ENCODE data around the gene FADS6. TPM values are rescaled to one million over a fixed set of nuclear protein-coding genes. Genes with fewer than 3 reads are reported as not detected.

The FADS6 gene
- polyA plus RNA-seq, 1 donor (not counting 4 experiments of a cell fraction or from before 2014, with no cell fraction given) = 0.07 TPM

DNA sequence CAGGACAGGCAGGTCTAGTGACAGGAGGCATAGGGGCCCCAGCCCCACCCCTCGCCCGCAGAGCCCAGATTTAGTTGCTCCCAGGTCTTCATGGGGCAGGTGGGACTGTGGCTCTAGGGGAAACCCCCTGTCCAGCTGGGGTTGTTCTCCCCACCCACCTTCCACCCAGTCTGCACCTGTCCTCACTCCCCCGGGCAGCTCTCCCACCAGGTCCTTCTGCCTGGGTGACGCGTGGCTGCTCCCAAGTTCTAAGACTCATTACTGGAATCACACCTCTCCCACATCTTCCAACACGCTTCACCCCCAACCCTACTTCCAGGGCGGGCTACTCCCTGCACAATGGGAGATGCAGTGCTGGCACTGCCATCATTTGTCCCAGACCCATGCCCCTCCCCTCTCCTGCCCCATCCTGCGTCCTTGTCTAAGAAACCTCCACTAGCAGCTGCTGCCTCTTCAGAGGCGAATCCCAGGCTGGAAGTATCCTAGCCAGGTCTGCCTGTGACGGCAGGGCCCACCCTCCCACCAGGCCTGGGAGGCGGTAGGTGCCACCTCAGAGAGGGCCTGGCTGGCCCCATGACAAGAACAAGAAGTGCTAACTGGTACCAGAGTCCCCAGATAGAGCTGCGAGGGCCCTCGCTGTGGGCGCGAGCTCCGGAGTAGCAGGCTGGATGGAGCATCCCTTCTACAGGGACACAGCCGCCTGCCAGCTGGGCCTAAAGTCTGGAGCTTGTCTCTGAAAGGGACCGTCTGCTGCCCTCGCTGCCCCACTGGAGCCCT, 56.6 kb downstream of the FADS6 start:
- Histone ChIP-seq H3K27ac (ENCODE audit: control insufficient read depth, insufficient read depth, low read length) (no peak overlapping the region), H3K36me3 (ENCODE audit: control insufficient read depth in 2 of 2, extremely low read depth in 1 of 2, insufficient read depth in 2 of 2, low read length in 2 of 2) (peaks cover 0 to 4% of the 10 kb centered on the region in 2 experiments), H3K4me1 (ENCODE audit: control insufficient read depth, extremely low read depth, insufficient read depth, low read length) (peaks cover 7% of the 10 kb centered on the region), H3K9me1 (ENCODE audit: control insufficient read depth, extremely low read depth, insufficient read depth, low read length) (no peaks in the 10 kb centered on the region), H2AFZ (ENCODE audit: control insufficient read depth, low read length) (no peak overlapping the region), H3K9me3 (ENCODE audit: control insufficient read depth, low read depth, low read length) (no peaks in the 10 kb centered on the region), H3K9ac (ENCODE audit: control insufficient read depth, extremely low read depth, insufficient read depth, low read length) (no peak overlapping the region), H3K27me3 (ENCODE audit: control insufficient read depth, extremely low read depth, insufficient read depth, low read length) (peaks cover 5% of the 10 kb centered on the region), H3K4me3 (ENCODE audit: control insufficient read depth in 2 of 3, extremely low read depth in 1 of 3, insufficient read depth in 2 of 3, low read depth in 1 of 3, low read length in 3 of 3) (no peak overlapping the region), H4K20me1 (ENCODE audit: control insufficient read depth, extremely low read depth, insufficient read depth, low read length) (no peaks in the 10 kb centered on the region), H3K4me2 (ENCODE audit: control insufficient read depth, extremely low read depth, insufficient read depth, low read depth, low read length) (no peak overlapping the region), H3K79me2 (ENCODE audit: control insufficient read depth, insufficient read depth, low read length) (no peaks in the 10 kb centered on the region)
- TF ChIP-seq, protein P1, sequence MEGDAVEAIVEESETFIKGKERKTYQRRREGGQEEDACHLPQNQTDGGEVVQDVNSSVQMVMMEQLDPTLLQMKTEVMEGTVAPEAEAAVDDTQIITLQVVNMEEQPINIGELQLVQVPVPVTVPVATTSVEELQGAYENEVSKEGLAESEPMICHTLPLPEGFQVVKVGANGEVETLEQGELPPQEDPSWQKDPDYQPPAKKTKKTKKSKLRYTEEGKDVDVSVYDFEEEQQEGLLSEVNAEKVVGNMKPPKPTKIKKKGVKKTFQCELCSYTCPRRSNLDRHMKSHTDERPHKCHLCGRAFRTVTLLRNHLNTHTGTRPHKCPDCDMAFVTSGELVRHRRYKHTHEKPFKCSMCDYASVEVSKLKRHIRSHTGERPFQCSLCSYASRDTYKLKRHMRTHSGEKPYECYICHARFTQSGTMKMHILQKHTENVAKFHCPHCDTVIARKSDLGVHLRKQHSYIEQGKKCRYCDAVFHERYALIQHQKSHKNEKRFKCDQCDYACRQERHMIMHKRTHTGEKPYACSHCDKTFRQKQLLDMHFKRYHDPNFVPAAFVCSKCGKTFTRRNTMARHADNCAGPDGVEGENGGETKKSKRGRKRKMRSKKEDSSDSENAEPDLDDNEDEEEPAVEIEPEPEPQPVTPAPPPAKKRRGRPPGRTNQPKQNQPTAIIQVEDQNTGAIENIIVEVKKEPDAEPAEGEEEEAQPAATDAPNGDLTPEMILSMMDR (optimal IDR thresholded peaks at IDR 0.05 in 1 of 3, IDR thresholded peaks at IDR 0.05 in 1 of 3, conservative IDR thresholded peaks at IDR 0.05 in 1 of 3; ENCODE audit: extremely low read depth in 1 of 3, insufficient read depth in 2 of 3, low read length in 3 of 3) = no peak
- no peak for TF ChIP-seq EZH2 (IDR thresholded peaks at IDR 0.05; ENCODE audit: low read length)
- DNase-seq (ENCODE audit: low read depth, low spot score) (no peak), FAIRE-seq (no peak)
- dilution Hi-C loops (cut with MboI; ENCODE audit: extremely low pct_ligation_motif_present, low sequenced_read_pairs) = no loop called here

DNA sequence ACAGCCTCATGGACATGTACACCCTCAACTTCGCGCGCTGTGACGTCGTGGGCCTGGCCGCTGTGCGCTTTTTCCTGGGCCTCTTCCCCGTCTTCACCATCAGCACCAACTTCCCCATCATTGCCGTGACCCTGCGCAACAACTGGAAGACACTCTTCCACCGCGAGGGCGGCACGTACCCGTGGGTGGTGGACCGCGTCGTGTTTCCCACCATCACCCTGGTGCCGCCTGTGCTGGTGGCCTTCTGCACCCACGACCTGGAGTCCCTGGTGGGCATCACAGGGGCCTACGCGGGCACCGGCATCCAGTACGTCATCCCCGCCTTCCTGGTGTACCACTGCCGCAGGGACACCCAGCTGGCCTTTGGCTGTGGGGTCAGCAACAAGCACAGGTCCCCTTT, 57.2 kb downstream of the FADS6 start:
- Histone ChIP-seq H4K20me1 (ENCODE audit: control insufficient read depth, extremely low read depth, insufficient read depth, low read length) (no peaks in the 10 kb centered on the region), H3K36me3 (ENCODE audit: control insufficient read depth in 2 of 2, extremely low read depth in 1 of 2, insufficient read depth in 2 of 2, low read length in 2 of 2) (peaks cover 0 to 4% of the 10 kb centered on the region in 2 experiments), H3K4me3 (ENCODE audit: control insufficient read depth in 2 of 3, extremely low read depth in 1 of 3, insufficient read depth in 2 of 3, low read depth in 1 of 3, low read length in 3 of 3) (no peak overlapping the region), H3K9me3 (ENCODE audit: control insufficient read depth, low read depth, low read length) (no peaks in the 10 kb centered on the region), H3K9ac (ENCODE audit: control insufficient read depth, extremely low read depth, insufficient read depth, low read length) (no peak overlapping the region), H3K4me2 (ENCODE audit: control insufficient read depth, extremely low read depth, insufficient read depth, low read depth, low read length) (no peak overlapping the region), H3K79me2 (ENCODE audit: control insufficient read depth, insufficient read depth, low read length) (no peaks in the 10 kb centered on the region), H3K9me1 (ENCODE audit: control insufficient read depth, extremely low read depth, insufficient read depth, low read length) (no peaks in the 10 kb centered on the region), H2AFZ (ENCODE audit: control insufficient read depth, low read length) (no peak overlapping the region), H3K4me1 (ENCODE audit: control insufficient read depth, extremely low read depth, insufficient read depth, low read length) (peaks cover 6% of the 10 kb centered on the region), H3K27ac (ENCODE audit: control insufficient read depth, insufficient read depth, low read length) (no peak overlapping the region), H3K27me3 (ENCODE audit: control insufficient read depth, extremely low read depth, insufficient read depth, low read length) (no peaks in the 10 kb centered on the region)
- dilution Hi-C loops (cut with MboI; ENCODE audit: extremely low pct_ligation_motif_present, low sequenced_read_pairs) = no loop called here
- no peak for TF ChIP-seq EZH2 (IDR thresholded peaks at IDR 0.05; ENCODE audit: low read length)
- TF ChIP-seq, protein P1 (optimal IDR thresholded peaks at IDR 0.05 in 1 of 3, IDR thresholded peaks at IDR 0.05 in 1 of 3, conservative IDR thresholded peaks at IDR 0.05 in 1 of 3; ENCODE audit: extremely low read depth in 1 of 3, insufficient read depth in 2 of 3, low read length in 3 of 3) = no peak
- FAIRE-seq (no peak), DNase-seq (ENCODE audit: low read depth, low spot score) (no peak)

All from keratinocyte (primary cell).